Measurements from ENCODE around the gene GALNT9.
"Not testable (repeated sequence)": the region's sequence is repeated elsewhere in the genome, so short reads cannot be mapped to it uniquely, and the experiment has no call there.

The GALNT9 gene

GRCh38 chr12:132317233-132317938 is 12.0 kb downstream of the GALNT9 start:
- FAIRE-seq = no peak
- no peak for DNase-seq (ENCODE audit: extremely low spot score, insufficient read length, low read depth)

- FAIRE-seq = no peak
- no peak for DNase-seq (ENCODE audit: extremely low spot score, insufficient read length, low read depth)
Observed at GRCh38 chr12:132316497-132317232, 12.7 kb downstream of the GALNT9 start.

GRCh38 chr12:132315951-132316350 is 13.4 kb downstream of the GALNT9 start:
- no peak for DNase-seq (ENCODE audit: extremely low spot score, insufficient read length, low read depth)
- no peak for FAIRE-seq

- no peak for FAIRE-seq
Observed at GRCh38 chr12:132315507-132315906, 13.9 kb downstream of the GALNT9 start.

GRCh38 chr12:132314516-132315233 is 14.7 kb downstream of the GALNT9 start:
- no peak for FAIRE-seq
- DNase-seq (ENCODE audit: extremely low spot score, insufficient read length, low read depth) = no peak

More at GRCh38 chr12:132315507-132315906, 13.9 kb downstream of the GALNT9 start:
- DNase-seq (ENCODE audit: extremely low spot score, insufficient read length, low read depth) = no peak

GRCh38 chr12:132314035-132314434 is 15.4 kb downstream of the GALNT9 start:
- DNase-seq (ENCODE audit: extremely low spot score, insufficient read length, low read depth) (no peak), FAIRE-seq (no peak)

GRCh38 chr12:132313182-132313581 is 16.2 kb downstream of the GALNT9 start:
- DNase-seq (ENCODE audit: extremely low spot score, insufficient read length, low read depth) = no peak
- no peak for FAIRE-seq

GRCh38 chr12:132312516-132312915 is 16.9 kb downstream of the GALNT9 start:
- FAIRE-seq = no peak

GRCh38 chr12:132311201-132311915 is 18.0 kb downstream of the GALNT9 start:
- no peak for DNase-seq (ENCODE audit: extremely low spot score, insufficient read length, low read depth)
- FAIRE-seq = no peak

More at GRCh38 chr12:132312516-132312915, 16.9 kb downstream of the GALNT9 start:
- DNase-seq (ENCODE audit: extremely low spot score, insufficient read length, low read depth) = no peak

GRCh38 chr12:132310181-132311040 is 19.0 kb downstream of the GALNT9 start:
- FAIRE-seq (no peak), DNase-seq (ENCODE audit: extremely low spot score, insufficient read length, low read depth) (no peak)

GRCh38 chr12:132309596-132310086 is 19.7 kb downstream of the GALNT9 start:
- DNase-seq (ENCODE audit: extremely low spot score, insufficient read length, low read depth) = no peak
- no peak for FAIRE-seq

- DNase-seq (ENCODE audit: extremely low spot score, insufficient read length, low read depth) (no peak), FAIRE-seq (no peak)
Observed at GRCh38 chr12:132308853-132309595, 20.4 kb downstream of the GALNT9 start.

GRCh38 chr12:132307976-132308852 is 21.2 kb downstream of the GALNT9 start:
- FAIRE-seq = no peak
- DNase-seq (ENCODE audit: extremely low spot score, insufficient read length, low read depth) = no peak

GRCh38 chr12:132306885-132307191 is 22.6 kb downstream of the GALNT9 start:
- no peak for FAIRE-seq

GRCh38 chr12:132305991-132306884 is 23.2 kb downstream of the GALNT9 start:
- FAIRE-seq (no peak), DNase-seq (ENCODE audit: extremely low spot score, insufficient read length, low read depth) (no peak)

More at GRCh38 chr12:132306885-132307191, 22.6 kb downstream of the GALNT9 start:
- no peak for DNase-seq (ENCODE audit: extremely low spot score, insufficient read length, low read depth)

GRCh38 chr12:132305560-132305966 is 23.8 kb downstream of the GALNT9 start:
- FAIRE-seq = no peak
- DNase-seq (ENCODE audit: extremely low spot score, insufficient read length, low read depth) = no peak

GRCh38 chr12:132304866-132305265 is 24.5 kb downstream of the GALNT9 start:
- FAIRE-seq; DNase-seq (ENCODE audit: extremely low spot score, insufficient read length, low read depth): not testable (repeated sequence)
